NCI-H2107 (cell line): ENCODE measurements around the gene BTBD6.

Source experiments
- DNase-seq: peaks from one replicate; lab custom pipeline; 2025; lab: John Stamatoyannopoulos, UW

Gene BTBD6

DNA sequence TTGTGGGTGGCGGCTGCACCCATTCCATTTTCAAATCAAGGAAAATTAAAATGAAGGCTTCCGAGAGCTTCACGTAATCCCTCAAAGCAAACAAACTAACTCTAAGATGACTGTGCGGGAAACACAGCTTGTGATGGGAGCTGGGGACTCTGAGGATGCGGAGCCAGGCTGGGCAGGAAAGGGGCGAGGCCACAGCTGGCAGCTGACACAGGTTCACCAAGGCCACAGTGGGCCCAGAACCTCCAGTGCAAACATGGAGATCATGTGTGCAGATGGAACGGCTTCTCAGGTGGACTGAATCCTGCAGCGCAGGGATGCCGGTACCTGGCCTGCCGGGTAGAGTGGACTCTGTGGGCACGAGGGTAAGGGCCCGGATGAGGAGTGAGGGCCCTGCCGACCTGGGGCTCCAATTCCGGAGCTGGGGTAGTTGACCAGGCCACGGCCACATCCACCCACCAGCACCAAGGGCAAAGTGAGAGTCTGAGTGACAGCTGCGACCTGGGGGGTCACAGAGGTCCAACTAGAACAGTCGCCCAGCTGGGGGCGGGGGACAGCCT lies 19.2 kb upstream of the BTBD6 start:
- DNase-seq: no peak

DNA sequence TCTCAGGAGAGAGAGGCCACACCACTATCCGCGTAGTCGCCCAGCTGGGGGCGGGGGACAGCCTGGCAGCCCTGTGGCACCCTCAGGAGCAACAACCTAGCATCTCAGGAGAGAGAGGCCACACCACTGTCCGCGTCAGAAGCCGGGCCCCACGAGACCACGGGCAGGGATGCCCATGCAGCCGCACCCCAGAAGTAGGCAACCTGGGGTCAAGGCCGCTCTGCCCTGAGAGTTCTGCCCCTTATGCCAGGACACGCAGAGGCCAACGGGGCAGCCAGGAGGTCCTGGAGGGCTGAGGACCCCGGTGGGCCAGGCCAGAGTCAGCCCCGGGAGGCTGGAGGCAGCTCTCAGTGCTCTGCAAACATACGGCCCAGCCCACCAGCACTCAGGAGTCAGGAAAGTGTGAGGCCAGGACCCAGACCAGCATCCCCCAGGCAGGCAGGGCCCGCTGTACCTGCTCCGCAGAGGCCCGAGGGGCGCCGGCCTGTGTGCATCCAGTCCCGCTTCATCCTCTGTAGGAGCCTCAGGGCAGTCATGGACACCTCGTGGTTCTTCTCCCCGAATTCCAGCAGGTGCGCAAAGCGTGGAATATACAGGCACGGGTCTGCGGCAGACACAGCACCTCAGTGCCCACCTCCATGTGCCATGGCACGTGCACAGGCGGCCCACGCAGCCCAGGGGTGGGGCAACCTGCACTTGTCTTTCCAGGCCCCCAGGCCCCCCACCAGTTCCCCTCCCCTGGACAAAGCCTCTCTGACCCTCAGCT lies 7.3 kb upstream of the BTBD6 start:
- no peak for DNase-seq

DNA sequence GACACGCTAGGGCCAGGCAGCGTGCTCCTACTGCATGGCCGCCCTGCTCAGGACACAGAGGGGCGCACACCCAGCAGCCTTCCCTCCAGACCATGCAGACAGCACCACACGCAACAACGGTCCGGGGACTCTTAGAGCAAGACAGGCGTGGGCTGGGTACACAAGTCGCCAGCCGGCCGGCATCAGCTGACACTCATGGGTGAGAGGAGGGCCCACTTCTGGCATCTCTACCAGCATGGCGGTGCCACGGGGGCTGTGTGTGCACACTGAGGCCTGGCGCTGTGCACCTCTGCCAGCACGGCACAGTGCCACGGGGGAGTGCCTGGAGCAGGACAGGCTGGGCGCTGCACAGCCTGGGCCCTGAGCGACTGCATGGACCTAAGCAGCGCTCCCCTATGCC lies 6.7 kb upstream of the BTBD6 start:
- DNase-seq: no peak

DNA sequence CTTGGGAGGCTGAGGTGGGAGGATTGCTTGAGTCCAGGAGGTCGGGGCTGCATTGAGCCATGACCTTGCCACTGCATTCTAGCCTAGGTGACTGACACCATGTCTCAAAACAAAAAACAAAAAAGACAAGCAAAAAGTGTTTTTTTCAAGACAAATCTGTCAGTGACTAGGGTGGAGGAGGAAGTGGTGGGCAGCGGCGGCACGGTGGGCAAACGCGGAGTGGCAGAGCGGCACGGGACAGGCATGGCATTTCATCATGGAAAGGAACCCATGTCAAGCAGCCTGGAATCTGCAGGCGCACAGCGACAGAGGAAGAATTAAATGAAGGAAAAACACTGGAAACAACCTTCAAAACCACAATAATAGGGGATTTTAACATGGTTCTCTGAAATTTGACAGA lies 4.0 kb upstream of the BTBD6 start:
- DNase-seq: no peak

DNA sequence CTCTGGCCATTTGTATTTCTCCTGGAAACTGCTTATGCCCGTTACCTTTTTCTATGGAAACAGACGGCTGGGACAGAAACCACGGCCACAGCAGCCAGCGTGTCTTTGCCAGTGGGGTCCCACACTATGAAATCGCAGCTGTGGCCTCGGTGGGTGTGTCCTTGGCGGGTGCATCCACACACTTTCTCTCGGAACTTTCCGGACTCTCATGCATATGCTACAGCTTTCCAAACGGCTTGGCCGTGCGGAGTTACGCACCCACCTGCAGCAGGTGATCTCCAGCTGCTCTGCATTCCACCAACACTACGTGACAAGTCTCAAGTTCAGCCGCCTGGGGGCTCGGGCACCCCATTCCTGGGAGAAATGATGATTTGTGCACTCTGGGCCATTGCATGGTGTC lies 1.3 kb upstream of the BTBD6 start:
- no peak for DNase-seq

DNA sequence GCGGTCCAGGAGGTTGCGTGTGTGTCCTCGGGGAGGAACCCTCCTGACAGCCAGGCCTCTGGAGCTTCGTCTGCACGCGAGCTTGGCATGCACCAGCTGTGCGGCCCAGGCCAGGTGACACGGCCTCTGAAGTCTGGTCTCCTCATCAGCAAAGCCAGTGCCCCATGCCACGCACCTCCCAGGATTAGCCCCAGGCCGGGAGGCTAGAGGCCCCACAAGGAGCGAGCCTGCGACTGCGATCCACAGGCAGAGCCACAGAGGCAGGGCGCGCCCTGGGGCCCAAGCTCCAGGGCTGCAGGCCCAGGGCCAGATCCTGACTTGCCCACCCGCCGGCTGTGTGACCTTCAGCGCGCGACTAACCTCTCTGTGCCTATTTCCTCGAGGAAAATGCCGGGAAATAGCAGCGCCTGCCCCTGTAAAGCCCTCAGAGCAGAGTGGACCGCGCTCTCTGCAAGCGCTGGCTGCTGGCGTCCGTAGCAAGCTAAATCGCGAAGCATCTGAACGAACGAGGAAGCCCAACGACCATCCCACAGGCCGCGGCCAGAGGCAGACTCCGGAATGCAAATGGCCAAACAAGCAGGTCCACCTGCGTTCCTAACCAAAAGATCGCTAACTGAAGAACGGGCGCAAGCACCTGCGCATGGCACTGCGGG lies 492 bp upstream of the BTBD6 start:
- DNase-seq: no peak

DNA sequence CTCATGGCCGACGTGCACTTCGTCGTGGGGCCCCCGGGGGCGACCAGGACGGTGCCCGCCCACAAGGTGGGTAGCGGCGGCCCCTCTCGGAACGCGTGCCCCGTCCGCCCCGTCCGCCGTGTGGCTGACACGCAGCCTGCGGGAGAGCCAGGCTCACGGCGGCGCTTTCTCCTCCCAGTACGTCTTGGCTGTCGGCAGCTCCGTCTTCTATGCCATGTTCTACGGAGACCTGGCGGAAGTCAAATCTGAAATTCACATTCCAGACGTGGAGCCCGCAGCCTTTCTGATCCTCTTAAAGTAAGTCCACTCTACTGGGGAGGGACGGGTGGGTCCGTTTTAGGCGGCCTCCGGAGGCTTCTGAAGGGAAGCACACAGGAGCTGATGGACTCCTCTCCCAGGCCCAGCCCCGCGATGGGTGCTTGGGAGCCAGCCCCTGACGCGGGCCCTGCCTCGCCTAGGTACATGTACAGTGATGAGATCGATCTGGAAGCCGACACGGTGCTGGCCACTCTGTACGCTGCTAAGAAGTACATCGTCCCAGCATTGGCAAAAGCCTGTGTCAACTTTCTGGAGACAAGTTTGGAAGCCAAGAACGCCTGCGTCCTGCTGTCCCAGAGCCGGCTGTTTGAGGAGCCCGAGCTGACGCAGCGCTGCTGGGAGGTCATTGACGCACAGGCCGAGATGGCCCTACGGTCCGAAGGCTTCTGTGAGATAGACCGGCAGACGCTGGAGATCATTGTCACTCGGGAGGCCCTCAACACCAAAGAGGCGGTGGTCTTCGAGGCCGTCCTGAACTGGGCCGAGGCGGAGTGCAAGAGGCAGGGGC lies 1.1 kb downstream of the BTBD6 start:
- DNase-seq: no peak

DNA sequence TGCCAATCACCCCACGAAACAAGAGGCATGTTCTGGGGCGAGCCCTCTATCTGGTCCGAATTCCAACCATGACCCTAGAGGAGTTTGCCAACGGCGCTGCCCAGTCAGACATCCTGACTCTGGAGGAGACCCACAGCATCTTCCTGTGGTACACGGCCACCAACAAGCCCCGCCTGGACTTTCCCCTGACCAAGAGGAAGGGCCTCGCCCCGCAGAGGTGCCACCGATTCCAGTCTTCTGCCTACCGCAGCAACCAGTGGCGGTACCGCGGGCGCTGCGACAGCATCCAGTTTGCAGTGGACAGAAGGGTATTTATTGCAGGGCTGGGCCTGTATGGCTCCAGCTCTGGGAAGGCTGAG lies 1.7 kb downstream of the BTBD6 start:
- no peak for DNase-seq

DNA sequence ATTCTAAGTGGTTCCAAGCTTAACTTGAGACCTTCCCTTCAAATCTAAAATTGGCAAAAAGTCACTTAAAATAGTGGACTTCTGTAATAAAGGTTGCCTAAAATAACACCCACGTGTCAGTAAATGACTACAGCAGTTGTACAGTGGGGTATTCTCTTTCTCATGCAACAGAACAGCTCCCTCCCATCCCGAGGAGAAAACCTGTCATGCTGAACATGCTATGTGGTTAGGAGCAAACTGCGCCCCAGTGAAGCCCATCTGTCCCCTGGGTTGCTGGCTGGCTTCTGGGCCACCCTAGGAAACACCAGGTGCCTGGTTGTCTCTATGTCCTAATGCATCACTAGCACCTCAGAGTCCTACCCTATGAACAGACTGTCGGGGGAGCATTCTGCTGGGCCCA lies 2.7 kb downstream of the BTBD6 start:
- no peak for DNase-seq

DNA sequence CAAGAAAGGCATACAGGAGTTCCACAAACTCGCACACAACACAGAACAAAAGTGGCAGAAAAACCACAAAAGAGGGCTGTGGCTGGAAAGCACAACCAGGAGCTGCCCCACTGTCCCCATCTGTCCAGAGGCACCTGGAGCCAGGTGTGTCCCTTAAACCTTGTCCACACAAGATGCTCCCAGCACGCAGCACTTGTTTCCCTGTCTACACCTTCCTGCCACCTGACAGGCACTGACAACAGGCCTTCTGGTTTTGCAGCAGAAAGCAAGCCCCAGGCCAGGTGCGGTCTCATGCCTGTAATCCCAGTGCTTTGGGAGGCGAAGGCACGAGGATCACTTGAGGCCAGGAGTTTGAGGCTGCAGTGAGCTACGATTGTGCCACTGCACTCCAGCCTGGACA lies 3.6 kb downstream of the BTBD6 start:
- no peak for DNase-seq

DNA sequence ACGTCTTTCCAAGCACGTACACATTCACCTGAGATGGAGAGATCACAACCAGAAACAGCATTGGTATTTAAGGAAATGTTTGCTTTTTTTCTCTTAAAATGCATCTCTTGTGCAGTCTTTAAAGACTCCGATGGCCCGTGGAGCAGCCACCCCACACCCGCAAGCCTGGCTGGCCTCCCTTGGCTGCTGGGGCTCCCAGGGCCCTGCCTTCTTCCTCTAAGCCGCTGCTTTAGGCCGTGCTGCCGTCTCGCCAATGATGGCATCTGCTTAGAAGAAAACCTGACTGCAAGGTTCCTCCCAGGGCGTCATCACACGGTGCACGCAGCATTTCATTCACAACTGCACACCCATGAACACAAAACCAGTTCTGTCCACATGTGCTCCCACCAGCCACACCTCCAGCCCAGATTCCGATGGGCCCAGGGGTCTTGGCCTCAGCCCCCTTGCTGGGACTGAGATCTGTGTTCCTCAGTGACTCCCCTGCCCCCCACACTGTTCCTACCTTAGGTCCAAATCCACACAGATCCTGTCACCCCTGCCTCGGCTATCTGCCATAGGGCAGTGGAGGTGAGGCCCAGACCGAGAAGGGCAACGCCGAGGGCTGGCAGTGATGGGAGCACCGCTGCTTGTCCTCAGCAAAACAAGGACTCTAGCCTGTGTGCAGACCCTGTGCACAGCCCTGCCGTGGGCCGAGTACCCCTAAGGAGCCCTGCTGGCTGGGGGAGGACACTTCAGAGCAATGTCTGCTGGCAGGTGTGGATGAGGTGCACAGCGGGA lies 4.4 kb downstream of the BTBD6 start:
- DNase-seq: no peak

DNA sequence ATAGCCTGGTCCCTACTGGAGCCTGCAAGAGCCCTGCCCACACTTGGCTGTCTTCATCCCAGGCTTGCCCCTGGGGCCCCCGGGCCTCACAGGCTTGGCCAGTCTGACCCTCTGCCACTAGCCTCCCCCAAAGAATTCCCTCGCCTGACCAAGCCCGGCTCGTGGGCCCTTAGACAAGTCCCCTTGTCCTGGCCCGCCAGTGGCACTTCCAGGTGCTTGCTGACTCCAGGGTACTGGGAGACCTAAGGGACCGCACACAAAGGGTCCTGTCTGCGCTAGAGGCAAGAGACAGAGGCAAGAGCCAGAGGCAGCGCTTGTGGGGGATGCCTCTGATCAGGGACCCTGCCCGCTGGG lies 5.0 kb downstream of the BTBD6 start:
- no peak for DNase-seq

DNA sequence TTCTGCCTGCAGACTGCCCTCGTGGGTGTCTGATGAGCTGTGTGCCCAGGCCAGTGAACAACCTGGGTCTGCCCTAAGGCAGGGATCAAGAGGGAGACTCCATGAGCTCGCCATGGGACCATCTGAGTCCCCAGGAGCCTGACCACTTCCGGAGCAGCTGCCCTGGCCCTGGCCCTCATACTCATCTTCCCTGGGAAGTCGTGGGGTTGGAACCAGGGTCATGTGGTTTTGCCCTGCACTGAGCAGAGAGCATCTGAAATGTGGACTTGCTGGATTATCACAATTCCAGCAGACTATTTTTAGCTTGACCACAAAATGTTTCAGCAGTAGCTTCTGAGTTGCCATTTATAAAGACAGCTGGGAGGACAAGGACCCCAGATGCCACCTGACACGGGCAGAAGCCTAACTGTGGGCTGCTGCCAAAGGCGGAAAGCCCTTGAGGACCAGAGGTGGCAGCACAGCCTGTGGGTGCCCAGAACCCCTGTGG lies 6.7 kb downstream of the BTBD6 start:
- DNase-seq: no peak

DNA sequence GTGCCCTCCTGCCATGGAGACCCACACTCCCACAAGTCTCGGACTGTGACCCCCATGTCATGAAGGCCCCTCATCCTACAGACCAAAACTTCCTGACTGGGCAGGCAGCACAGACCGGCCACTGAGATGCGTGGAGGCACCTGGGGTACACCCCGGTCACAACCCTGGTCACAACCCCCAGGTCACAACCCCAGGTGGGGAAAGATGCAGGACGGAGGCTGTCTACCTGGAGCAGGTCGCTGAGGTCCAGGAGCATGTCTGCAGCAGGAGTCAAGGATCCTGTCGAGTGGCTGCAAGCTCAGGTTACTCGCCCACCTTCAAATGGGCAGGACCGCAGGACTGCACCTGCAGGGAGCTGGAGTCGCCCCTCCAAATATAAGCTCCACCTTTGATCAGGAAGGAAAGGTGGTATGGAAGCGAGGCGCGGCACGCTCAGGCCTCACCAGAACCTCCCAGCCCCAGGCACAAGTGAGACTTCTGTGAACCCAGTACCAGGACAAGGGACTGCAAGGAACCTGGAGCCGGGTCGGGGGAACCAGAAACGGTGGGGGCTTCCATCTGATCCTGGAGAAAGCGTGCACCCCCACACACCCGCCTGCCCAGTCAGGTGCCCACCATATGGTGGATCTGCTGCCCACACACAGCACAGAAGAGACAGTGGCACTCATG lies 8.1 kb downstream of the BTBD6 start:
- DNase-seq: no peak

DNA sequence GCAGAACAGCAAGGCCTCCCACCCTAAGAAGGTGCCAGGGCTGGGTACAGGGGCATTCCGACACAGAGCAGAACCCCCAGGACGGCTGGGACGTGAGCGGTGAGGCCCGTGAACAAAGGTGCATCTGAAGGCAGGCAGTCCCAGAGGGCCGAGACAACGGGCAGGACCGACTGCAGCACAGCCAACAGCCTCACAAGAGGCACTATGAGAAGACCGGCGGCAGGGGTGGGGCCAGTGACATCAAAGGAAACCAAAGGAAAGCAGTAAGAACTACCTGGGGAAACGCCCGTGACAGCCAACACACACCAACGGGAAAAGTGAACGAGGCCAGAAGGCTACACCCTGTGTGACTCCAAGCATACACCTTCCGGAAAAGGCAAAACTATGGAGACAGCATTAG lies 9.1 kb downstream of the BTBD6 start:
- no peak for DNase-seq

DNA sequence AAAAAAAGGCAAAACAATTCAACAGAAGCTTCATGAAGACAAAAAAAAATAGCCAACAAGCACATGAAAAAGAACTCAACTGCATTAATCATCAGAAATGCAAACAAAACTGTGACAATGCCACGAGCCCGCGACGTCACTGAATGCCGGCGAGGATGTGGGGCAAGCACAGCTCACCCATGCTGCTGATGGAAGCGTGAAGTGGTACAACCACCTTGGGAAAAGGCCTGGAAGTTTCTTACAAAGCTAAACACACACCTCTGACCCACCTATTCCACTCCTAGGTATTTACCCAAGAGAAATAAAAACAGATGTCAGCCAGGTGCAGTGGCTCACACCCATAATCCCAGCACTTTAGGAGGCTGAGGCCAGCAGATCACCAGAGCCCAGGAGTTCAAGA lies 10.5 kb downstream of the BTBD6 start:
- no peak for DNase-seq

DNA sequence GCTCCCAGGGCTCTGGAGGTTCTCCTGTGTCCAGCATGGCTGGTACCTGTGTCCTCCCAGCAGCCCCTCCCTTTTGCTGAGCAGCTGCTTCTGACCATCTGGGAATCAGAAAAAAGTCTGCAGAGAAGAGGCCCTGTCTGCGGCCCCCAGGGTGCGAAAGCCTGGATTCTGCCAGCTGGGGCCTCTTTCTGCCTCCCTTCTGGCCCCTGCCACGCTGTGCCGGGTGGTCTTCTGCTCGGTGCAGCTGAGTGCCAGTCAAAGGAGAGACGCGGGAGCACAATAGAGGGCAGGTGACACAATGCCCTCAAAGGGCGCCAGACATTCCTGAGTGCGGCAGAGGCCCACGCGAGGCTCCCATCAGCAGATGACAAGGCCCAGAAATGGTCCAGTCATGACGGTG lies 12.6 kb downstream of the BTBD6 start:
- no peak for DNase-seq

DNA sequence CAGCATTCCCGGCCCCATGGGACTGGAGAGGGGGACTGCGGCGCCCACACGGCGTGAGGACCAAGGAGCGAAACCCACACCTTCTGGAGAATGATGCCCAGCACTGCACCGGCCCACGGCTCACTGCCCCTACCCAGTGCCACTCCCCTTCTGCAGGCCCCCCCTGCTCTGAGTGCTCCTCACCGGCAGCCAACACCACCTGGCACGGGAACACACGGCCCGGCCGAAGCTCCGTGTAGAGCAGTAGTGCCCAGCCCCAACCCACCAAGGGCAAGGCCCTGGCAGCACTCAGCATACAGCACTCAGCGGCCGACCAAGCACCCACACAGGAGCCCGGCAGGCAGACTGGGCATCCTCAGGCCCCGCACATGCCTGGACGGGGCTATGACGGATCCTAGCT lies 13.4 kb downstream of the BTBD6 start:
- DNase-seq: no peak

DNA sequence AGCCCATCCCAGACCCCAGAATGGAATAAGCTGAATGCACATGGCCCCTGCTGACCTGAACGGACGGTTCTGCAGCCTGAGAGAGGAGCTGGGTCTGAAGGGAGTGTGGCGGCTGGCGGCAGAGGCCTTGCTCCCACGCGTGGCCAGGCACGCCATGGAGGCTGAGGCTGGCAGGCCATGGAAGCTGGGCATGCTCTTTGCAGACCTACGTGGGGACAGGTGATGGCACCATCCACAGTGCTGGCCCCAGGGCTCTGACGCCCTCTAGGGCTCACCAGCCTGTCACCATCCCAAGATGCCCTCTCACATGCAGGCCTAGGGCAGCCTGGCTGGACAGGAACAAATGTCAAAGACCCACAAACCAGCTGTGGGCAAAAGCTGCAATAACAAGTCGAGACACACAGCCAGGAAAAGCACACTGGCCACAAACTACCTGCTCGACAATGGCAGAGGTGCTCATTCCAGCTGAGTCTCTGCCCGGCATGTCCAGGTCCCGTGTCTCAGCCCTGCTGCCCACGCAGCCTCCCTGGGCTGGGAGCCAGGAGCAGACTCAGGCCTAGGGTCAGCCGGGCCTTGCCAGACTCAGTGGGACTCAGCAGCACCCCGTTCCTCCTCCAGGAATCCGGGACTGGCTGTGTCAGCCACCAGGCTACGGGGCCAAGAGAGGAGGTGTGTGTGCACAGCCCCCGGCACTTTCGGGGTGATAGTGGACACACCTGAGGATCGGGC lies 19.7 kb downstream of the BTBD6 start:
- DNase-seq: no peak

DNA sequence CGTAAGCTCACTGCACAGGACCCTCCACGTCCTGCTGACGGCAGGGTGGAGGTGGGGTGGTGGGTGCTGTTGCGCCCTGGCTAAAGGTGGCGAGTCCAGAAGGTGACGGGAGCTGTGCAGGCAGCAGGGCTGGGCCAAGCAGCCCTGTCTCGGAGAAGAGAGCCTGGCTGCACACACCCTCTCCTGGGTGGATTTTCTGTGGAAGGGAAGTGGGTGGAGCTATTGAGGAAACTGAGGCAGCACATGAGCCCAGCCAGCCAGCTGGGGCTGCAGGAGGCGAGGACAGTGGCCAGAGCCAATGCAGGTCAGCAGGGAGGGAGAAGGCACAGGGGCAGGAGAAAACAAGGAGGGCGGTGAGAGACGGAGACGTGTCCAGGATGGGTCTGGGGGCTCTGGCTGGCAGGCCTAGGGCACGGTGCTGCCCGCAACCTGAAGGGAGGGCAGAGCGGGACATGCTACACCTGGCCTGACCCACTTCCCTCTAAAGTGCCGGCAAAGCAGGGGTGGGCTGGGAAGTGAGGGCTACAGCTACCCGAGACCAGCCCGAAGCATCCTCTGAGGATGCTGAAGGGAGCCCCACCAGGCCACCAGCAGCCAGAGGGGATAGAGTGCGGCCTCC lies 20.5 kb downstream of the BTBD6 start:
- no peak for DNase-seq
